Activated CD8-positive, alpha-beta T cell treated with anti-CD3 and anti-CD28 coated beads for 36 hours (primary cell): Measurements from ENCODE around the gene BLM. TPM values are rescaled to one million over a fixed set of nuclear protein-coding genes. Genes with fewer than 3 reads are reported as not detected.
A peak's percentile ranks its signal among the peaks of the same experiment; 100 is the strongest.

Experiments
- ATAC-seq: fragments of 200-7000 bp; cut with Tn5 transposase; one replicate; pipeline ENCODE4 v1.10.0; 2021; ENCODE audit warnings: mild to moderate bottlenecking, moderate library complexity
- CTCF ChIA-PET: fragments of 350-600 bp; sonication (Branson Sonifier 250); formaldehyde crosslinking; loops from one replicate; lab custom pipeline; 2021; ENCODE audit warnings: antibody characterized with exemption; lab: Charles Lee
- POLR2A ChIA-PET: fragments of 350-600 bp; sonication (Branson Sonifier 250); formaldehyde crosslinking; loops from one replicate; lab custom pipeline; 2021; ENCODE audit warnings: antibody characterized with exemption; lab: Charles Lee
- DNase-seq: peaks from one replicate; pipeline ENCODE4 v3.0.0-alpha.2; 2020
- H3K27ac Mint-ChIP-seq: one replicate; pipeline ENCODE4 v1.8.0; 2021; ENCODE audit warnings: mild to moderate bottlenecking, mixed read lengths
- H3K27me3 Mint-ChIP-seq: one replicate; pipeline ENCODE4 v1.8.0; 2021; ENCODE audit warnings: mixed read lengths
- H3K36me3 Mint-ChIP-seq: one replicate; pipeline ENCODE4 v1.8.0; 2021; ENCODE audit warnings: low read depth, mixed read lengths
- H3K4me1 Mint-ChIP-seq: one replicate; pipeline ENCODE4 v1.8.0; 2021; ENCODE audit warnings: low read depth, mixed read lengths
- H3K4me3 Mint-ChIP-seq: one replicate; pipeline ENCODE4 v1.8.0; 2021; ENCODE audit warnings: mild to moderate bottlenecking, moderate library complexity, mixed read lengths
- H3K9me3 Mint-ChIP-seq: one replicate; pipeline ENCODE4 v1.8.0; 2021; ENCODE audit warnings: mixed read lengths
- CTCF ChIP-seq: fragments of 200-600 bp; IDR thresholded peaks from one replicate; pipeline ENCODE4 v1.8.0; 2022; ENCODE audit warnings: antibody characterized with exemption, mild to moderate bottlenecking
- intact Hi-C: fragments of 100-400 bp; cut with micrococcal nuclease; formaldehyde crosslinking; loops from one replicate; pipeline ENCODE4 v1.10.0; 2022
- total RNA-seq, 2 experiments: library from RNA; stranded (reverse); gene quantifications; one replicate each; pipeline ENCODE4 v1.2.3, GENCODE V29; 2021

Gene BLM
- total RNA-seq, 2 experiments from 2014 or later = 45.2 to 53.6 TPM

- intact Hi-C loops = no loop called here
- no peak overlapping the region for H3K27ac Mint-ChIP-seq
- TF ChIP-seq CTCF = no peak
- ChIA-PET POLR2A (interaction anchor here (1.2 kb wide), 1 partner anchor 13 kb away, joined by 3 read pairs; no protein-coding TSS in a partner anchor), CTCF (interaction anchor here (0.9 to 3.6 kb wide), 3 partner anchors 49 to 382 kb away, joined by 3 to 9 read pairs (median 3); no protein-coding TSS in a partner anchor)
- H3K36me3 Mint-ChIP-seq = peaks cover 1% of the 10 kb centered on the region
- H3K4me3 Mint-ChIP-seq = no peak overlapping the region
- H3K9me3 Mint-ChIP-seq = peaks cover 6% of the 10 kb centered on the region
- ATAC-seq (no peak), DNase-seq (peak; percentile 20)
- no peaks in the 10 kb centered on the region for H3K27me3 Mint-ChIP-seq
- peaks cover 4% of the 10 kb centered on the region for H3K4me1 Mint-ChIP-seq
These were observed 15.1 kb upstream of the BLM start for GRCh38 chr15:90701880-90702630.

GRCh38 chr15:90703455-90703854 is 13.7 kb upstream of the BLM start:
- TF ChIP-seq CTCF = no peak
- Mint-ChIP-seq H3K27me3 (no peaks in the 10 kb centered on the region), H3K9me3 (peaks cover 6% of the 10 kb centered on the region), H3K36me3 (peaks cover 1% of the 10 kb centered on the region), H3K4me1 (no peaks in the 10 kb centered on the region), H3K4me3 (no peak overlapping the region), H3K27ac (no peak overlapping the region)
- no peak for ATAC-seq
- ChIA-PET CTCF (no interaction called here), POLR2A (interaction anchor here (1.2 kb wide), 1 partner anchor 12 kb away, joined by 3 read pairs; no protein-coding TSS in a partner anchor)
- intact Hi-C loops = no loop called here
- DNase-seq = no peak

- CTCF ChIA-PET = interaction anchor here (1.2 kb wide), 1 partner anchor 57 kb away, joined by 3 read pairs; no protein-coding TSS in a partner anchor
- ATAC-seq (no peak), DNase-seq (no peak)
- Mint-ChIP-seq H3K4me3 (no peak overlapping the region), H3K4me1 (no peaks in the 10 kb centered on the region), H3K36me3 (peaks cover 1% of the 10 kb centered on the region), H3K9me3 (peaks cover 6% of the 10 kb centered on the region), H3K27ac (no peak overlapping the region), H3K27me3 (no peaks in the 10 kb centered on the region)
- POLR2A ChIA-PET = interaction anchor here (1.4 kb wide), 1 partner anchor 12 kb away, joined by 6 read pairs; the partner anchor contains the start of gene BLM
- TF ChIP-seq CTCF = no peak
- intact Hi-C loops = no loop called here
These were observed 11.9 kb upstream of the BLM start for GRCh38 chr15:90705212-90705611.

GRCh38 chr15:90706394-90707327 is 10.5 kb upstream of the BLM start:
- ChIA-PET POLR2A (no interaction called here), CTCF (interaction anchor here (1.0 to 1.2 kb wide), 3 partner anchors 250 to 413 kb away, joined by 3 read pairs; no protein-coding TSS in a partner anchor)
- intact Hi-C loops = no loop called here
- Mint-ChIP-seq H3K4me3 (no peak overlapping the region), H3K9me3 (peaks cover 6% of the 10 kb centered on the region), H3K27ac (no peak overlapping the region), H3K36me3 (peaks cover 1% of the 10 kb centered on the region), H3K4me1 (peaks cover 5% of the 10 kb centered on the region), H3K27me3 (no peaks in the 10 kb centered on the region)
- ATAC-seq (no peak), DNase-seq (no peak)
- TF ChIP-seq CTCF = no peak
